GM12873 (cell line): ENCODE results near the gene FAR1.
A peak's percentile ranks its signal among the peaks of the same experiment; 100 is the strongest.

Source experiments
- TF ChIP-seq, protein P1 (sequence below): IDR thresholded peaks from 2 replicates; pipeline ENCODE4 v1.5.1; 2012; ENCODE audit warnings: low read depth, mild to moderate bottlenecking, moderate library complexity, low read length, control low read depth; ENCODE audit not compliant: insufficient read depth; ENCODE audit errors: missing control alignments

The FAR1 gene, protein sequence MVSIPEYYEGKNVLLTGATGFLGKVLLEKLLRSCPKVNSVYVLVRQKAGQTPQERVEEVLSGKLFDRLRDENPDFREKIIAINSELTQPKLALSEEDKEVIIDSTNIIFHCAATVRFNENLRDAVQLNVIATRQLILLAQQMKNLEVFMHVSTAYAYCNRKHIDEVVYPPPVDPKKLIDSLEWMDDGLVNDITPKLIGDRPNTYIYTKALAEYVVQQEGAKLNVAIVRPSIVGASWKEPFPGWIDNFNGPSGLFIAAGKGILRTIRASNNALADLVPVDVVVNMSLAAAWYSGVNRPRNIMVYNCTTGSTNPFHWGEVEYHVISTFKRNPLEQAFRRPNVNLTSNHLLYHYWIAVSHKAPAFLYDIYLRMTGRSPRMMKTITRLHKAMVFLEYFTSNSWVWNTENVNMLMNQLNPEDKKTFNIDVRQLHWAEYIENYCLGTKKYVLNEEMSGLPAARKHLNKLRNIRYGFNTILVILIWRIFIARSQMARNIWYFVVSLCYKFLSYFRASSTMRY

DNA sequence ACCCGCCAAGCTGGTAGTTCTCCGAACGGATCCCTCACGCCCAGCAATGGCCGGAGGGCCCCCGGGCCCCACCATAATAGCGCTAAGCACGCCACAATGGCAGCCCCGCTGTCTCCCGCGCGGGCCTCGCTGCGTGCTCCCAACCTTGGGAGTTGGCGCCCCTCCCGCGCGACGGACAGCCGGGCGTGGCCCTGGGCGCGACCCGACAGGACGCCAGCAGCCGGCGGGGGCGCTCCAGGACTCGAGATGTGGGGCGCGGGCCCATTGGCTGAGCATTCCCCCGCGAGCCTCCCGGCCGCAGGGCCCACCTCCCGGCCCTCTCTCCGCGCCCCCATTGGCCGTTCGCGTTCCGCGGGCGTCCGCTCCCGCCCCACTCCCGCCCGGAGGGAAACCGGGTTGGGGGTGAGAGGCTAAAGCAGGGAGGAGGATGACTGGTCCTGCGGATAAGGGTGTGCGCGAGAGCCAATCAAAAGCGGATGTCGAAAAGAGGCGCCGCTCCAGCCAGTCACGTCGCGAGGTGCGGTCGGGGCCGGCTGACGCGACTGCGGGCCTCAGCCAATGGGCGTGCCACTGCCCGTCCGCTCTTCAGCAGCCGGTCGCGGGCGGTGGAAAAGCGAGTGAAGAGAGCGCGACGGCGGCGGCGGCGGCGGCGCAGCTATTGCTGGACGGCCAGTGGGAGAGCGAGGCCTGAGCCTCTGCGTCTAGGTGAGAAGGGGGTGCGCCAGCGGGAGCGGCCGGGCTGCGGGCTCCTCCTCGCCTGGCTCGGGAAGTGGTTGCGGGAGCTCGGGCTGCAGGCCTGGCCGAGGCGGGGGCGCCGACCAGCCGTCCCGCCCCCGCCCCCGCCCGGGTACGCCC lies at the start of gene FAR1:
FAR1 (plus strand) TSS at position 567 of the 855 bp plus-strand sequence. CDS start 26,098 bp downstream, outside the sequence.
- TF ChIP-seq, protein P1, sequence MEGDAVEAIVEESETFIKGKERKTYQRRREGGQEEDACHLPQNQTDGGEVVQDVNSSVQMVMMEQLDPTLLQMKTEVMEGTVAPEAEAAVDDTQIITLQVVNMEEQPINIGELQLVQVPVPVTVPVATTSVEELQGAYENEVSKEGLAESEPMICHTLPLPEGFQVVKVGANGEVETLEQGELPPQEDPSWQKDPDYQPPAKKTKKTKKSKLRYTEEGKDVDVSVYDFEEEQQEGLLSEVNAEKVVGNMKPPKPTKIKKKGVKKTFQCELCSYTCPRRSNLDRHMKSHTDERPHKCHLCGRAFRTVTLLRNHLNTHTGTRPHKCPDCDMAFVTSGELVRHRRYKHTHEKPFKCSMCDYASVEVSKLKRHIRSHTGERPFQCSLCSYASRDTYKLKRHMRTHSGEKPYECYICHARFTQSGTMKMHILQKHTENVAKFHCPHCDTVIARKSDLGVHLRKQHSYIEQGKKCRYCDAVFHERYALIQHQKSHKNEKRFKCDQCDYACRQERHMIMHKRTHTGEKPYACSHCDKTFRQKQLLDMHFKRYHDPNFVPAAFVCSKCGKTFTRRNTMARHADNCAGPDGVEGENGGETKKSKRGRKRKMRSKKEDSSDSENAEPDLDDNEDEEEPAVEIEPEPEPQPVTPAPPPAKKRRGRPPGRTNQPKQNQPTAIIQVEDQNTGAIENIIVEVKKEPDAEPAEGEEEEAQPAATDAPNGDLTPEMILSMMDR, result peak; percentile 56

DNA sequence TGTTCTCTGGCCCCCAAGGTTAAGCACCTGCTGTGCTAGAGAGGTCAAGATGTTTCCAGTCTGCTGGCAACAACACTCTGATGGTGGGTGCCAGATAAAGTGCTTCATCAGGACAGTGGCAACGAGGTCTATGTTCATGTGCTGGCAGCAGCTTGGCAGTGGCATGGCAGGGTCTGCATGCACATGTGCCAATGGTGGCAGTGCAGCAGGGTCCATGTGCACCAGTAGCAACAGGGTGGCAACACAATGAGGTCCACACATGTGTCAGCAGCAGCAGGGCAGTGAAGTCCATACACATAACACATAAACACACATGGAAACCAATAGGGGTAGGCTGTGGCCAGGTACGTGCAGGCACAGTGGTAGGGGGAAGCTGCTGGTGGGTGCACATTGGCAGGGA lies 48.4 kb upstream of the FAR1 start:
- TF ChIP-seq, protein P1, result no peak

DNA sequence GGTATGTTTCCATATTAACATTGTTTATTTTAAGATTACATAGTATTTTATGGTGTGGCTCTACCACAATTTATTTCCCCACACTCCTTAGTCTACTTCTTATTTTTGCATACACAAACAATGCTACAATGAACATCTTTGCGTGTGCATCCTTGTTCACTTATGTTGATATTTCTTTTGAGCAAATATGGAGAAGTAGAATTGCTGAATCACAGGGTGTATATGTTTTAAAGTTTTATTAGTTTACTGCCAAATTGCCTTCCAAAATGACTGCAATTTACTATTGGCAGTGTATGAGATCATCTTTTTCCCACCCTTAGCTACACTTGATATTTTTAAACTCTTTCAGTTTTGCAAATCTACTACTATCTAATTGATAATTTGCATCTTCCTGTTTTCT lies 38.7 kb upstream of the FAR1 start:
- TF ChIP-seq, protein P1, result no peak

DNA sequence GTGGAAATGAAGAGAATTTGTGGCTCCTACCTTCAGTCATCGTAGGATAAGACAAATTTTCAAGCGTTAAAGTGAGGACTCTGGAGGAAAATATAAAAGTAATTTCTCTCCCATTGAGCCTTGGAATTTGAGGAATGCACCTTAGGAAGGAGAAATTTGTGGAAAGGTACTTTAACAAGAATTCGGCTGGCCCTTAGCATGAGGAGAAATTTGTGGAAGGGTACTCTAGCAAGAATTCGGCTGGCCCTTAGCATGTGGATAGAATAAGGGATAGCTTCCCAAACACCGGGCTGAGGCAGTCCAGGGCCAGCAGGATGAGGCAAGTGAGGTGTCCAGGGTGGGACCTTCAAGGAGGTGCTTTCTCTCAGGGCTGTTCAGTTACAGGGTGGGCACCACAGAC lies 33.2 kb upstream of the FAR1 start:
- TF ChIP-seq, protein P1, result no peak

DNA sequence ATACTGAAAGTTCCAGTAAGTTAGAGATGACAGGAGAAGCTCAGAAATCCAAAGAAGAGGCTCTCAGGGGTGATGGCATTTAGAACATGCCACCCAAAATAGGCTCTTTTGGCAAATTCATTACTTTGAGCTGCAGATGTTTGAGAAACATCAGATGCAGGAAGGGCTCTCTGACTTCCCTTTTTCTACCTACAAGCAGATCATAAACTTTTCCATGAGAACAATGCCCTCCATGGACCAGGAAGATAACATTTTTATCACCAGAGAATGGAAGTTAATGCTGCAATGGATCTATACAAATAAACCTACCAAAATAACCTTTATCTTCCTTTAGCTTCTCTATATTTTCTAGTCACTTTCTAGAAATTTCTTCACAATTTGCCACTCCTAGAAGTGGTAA lies 32.7 kb upstream of the FAR1 start:
- TF ChIP-seq, protein P1, result no peak

DNA sequence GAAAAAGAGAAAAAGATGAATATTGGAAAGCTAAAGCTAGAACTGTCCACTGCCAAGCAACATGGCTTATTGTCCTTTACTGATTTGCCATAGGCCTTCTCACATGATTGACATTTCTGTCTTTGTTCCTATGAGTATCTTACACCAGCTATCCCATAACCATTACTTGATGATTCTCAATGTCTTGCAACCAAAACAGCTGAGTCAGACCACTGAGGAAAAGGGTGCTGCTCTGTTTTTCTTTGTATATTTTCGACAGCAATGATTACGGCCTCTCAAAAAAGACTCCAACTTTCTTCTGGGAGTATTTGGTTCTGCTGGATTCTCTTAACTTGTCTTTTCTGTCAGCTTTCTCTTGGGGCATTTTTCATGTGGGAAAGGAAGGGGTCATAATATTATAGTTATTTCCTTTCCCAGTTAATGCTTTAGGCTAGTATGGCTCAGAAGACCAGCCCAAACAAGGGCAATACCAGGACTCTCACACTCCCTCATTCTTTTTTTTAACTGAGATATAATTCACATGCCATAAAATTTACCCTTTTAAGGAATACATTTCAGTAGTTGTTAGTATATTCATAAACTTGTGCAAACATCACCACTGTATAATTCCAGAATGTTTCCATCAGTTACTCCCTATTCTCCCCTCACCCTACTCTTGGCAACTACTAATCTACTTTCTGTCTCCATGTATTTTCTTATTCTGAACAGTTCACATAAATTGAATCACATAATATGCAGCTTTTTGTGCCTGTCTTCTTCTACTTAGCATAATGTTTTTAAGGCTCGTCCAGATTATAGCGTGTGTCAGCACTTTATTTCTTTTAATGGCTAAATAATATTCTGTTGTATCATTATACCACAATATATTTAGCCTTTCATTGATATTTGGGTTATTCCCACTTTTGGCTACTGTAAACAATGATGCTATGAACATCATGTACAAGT lies 31.1 kb upstream of the FAR1 start:
- TF ChIP-seq, protein P1, result no peak
